PFSK-1 (cell line): ENCODE results near the gene KLHL1.

Source experiments
- FOXP2 ChIP-seq: optimal IDR thresholded peaks from 2 replicates; pipeline ENCODE3; 2011; ENCODE audit warnings: borderline replicate concordance, control low read depth, inconsistent platforms; ENCODE audit not compliant: insufficient read depth; ENCODE audit errors: extremely low read length, extremely low read depth
- POLR2AphosphoS5 ChIP-seq: IDR thresholded peaks from 2 replicates; pipeline ENCODE4 v1.6.1; 2012; ENCODE audit warnings: low read depth, mild to moderate bottlenecking, control low read depth, low read length, moderate library complexity
- SIN3A ChIP-seq: IDR thresholded peaks from 2 replicates; pipeline ENCODE4 v1.6.1; 2012; ENCODE audit warnings: mild to moderate bottlenecking, low read length, moderate library complexity, borderline replicate concordance; ENCODE audit not compliant: insufficient read depth
- TAF1 ChIP-seq: IDR thresholded peaks from 2 replicates; pipeline ENCODE4 v1.6.1; 2012; ENCODE audit warnings: low read length, control low read depth, borderline replicate concordance; ENCODE audit not compliant: insufficient read depth
- TF ChIP-seq, protein P1 (sequence below), 2 experiments: IDR thresholded peaks; 2 replicates each; pipeline versions ENCODE4 v1.6.1 to v1.8.0; 2011 to 2012; ENCODE audit warnings: low read depth in 2 of 2, low read length in 2 of 2, control low read depth in 1 of 2, inconsistent platforms in 1 of 2, mild to moderate bottlenecking in 1 of 2, moderate library complexity in 1 of 2; ENCODE audit not compliant: insufficient read depth in 1 of 2

Gene KLHL1

DNA sequence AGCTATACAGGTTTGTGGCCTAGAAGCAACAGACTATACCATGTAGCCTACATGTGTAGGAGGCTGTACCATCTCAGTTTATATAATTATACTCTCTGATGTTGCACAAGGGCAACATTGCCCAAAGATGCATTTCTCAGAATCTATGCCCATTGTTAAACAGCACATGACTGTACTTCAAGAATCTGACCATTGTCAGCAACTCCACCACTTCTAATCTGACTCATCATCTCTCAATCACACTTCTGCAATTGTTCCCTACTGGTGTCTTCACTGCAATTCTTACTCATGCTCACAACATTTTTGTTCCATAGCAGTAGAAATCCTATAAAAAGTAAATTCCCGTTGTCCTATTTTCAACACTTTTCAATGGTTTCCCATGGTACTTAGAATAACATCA, 64.6 kb downstream of the KLHL1 start:
- TF ChIP-seq TAF1 (no peak), SIN3A (no peak), FOXP2 (no peak), POLR2AphosphoS5 (no peak)
- TF ChIP-seq, protein P1, sequence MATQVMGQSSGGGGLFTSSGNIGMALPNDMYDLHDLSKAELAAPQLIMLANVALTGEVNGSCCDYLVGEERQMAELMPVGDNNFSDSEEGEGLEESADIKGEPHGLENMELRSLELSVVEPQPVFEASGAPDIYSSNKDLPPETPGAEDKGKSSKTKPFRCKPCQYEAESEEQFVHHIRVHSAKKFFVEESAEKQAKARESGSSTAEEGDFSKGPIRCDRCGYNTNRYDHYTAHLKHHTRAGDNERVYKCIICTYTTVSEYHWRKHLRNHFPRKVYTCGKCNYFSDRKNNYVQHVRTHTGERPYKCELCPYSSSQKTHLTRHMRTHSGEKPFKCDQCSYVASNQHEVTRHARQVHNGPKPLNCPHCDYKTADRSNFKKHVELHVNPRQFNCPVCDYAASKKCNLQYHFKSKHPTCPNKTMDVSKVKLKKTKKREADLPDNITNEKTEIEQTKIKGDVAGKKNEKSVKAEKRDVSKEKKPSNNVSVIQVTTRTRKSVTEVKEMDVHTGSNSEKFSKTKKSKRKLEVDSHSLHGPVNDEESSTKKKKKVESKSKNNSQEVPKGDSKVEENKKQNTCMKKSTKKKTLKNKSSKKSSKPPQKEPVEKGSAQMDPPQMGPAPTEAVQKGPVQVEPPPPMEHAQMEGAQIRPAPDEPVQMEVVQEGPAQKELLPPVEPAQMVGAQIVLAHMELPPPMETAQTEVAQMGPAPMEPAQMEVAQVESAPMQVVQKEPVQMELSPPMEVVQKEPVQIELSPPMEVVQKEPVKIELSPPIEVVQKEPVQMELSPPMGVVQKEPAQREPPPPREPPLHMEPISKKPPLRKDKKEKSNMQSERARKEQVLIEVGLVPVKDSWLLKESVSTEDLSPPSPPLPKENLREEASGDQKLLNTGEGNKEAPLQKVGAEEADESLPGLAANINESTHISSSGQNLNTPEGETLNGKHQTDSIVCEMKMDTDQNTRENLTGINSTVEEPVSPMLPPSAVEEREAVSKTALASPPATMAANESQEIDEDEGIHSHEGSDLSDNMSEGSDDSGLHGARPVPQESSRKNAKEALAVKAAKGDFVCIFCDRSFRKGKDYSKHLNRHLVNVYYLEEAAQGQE (IDR thresholded peaks at IDR 0.05; ENCODE audit: insufficient read depth in 1 of 2, low read depth in 2 of 2, low read length in 2 of 2) = no peak

DNA sequence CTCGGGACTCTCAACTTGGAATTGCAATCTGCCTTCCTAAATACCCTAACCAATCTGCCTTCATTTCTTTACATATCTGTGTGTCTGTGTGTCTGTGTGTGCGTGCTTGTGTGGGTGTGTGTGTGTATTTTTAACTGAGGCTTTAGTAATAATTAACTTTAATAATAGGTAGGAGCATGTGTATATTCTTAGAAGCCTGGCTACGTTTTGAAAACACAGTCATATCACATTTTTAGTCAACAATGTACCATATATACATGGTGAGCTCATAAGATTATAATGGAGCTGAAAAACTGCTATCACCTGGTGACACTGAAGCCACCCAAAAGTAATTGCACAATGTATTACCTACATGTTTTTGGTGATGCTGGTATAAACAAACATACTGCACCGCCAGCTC, 66.1 kb downstream of the KLHL1 start:
- TF ChIP-seq SIN3A = no peak
- no peak for TF ChIP-seq TAF1
- TF ChIP-seq, protein P1 (IDR thresholded peaks at IDR 0.05; ENCODE audit: insufficient read depth in 1 of 2, low read depth in 2 of 2, low read length in 2 of 2) = no peak
- no peak for TF ChIP-seq FOXP2
- TF ChIP-seq POLR2AphosphoS5 = no peak

GRCh38 chr13:70034286-70034685, 74.0 kb downstream of the KLHL1 start:
- TF ChIP-seq FOXP2 (no peak), TAF1 (no peak), POLR2AphosphoS5 (no peak), SIN3A (no peak)
- TF ChIP-seq, protein P1 (IDR thresholded peaks at IDR 0.05; ENCODE audit: insufficient read depth in 1 of 2, low read depth in 2 of 2, low read length in 2 of 2) = no peak

DNA sequence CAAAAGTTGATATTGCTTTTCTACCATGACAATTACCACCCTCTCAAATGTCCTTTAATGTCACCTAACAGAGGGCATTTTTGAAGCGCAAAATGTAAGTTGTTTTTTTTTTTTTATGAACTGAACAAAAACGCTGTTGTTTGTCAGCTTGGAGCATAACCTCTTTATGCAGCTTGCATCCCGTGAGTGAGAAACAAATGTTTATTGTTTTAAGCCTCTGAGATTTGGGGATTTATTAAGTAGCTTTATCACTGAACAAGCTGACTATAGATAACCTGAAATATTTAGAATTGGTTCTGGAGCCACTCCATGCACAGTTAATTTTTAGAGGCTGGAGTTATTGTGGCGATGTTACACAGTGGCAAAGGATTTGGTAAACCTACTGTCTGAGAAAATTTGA, 80.7 kb downstream of the KLHL1 start:
- no peak for TF ChIP-seq FOXP2
- no peak for TF ChIP-seq TAF1
- TF ChIP-seq, protein P1 (IDR thresholded peaks at IDR 0.05; ENCODE audit: insufficient read depth in 1 of 2, low read depth in 2 of 2, low read length in 2 of 2) = no peak
- no peak for TF ChIP-seq SIN3A
- TF ChIP-seq POLR2AphosphoS5 = no peak

DNA sequence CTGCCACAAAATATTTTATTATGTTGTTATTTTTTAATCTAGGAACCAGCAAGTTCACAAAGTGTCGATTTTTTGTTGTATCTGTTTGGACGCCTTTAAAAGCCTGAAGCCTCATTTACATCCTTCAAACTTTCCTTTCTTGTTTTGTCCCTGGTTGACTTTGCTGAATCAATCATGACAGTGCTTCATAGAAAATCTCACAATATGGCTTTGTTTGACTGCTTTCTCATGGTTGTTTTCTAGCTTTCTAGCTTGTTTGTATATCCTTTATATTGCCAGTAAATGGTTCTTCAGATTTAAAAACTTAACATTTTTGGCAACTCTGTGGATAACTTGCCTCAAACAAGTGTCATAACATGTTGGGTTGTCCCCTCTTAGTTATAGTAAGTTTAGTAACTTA, 84.7 kb downstream of the KLHL1 start:
- TF ChIP-seq, protein P1 (IDR thresholded peaks at IDR 0.05; ENCODE audit: insufficient read depth in 1 of 2, low read depth in 2 of 2, low read length in 2 of 2) = no peak
- TF ChIP-seq TAF1 = no peak
- TF ChIP-seq FOXP2 = no peak
- TF ChIP-seq SIN3A = no peak
- TF ChIP-seq POLR2AphosphoS5 = no peak
